Activated naive CD4-positive, alpha-beta T cell treated with anti-CD3 and anti-CD28 coated beads for 36 hours (primary cell): ENCODE results near the gene RNF14. TPM values are rescaled to one million over a fixed set of nuclear protein-coding genes. Genes with fewer than 3 reads are reported as not detected.
"Not testable (repeated sequence)": the region's sequence is repeated elsewhere in the genome, so short reads cannot be mapped to it uniquely, and the experiment has no call there.

Source experiments
- CTCF ChIA-PET: fragments of 350-600 bp; sonication (Branson Sonifier 250); formaldehyde crosslinking; loops from one replicate; lab custom pipeline; 2021; ENCODE audit warnings: antibody characterized with exemption; lab: Charles Lee
- DNase-seq: peaks from one replicate; pipeline ENCODE4 v3.0.0-alpha.2; 2020
- H3K27ac Mint-ChIP-seq: one replicate; pipeline ENCODE4 v1.8.0; 2021; ENCODE audit warnings: mild to moderate bottlenecking, mixed read lengths
- H3K27me3 Mint-ChIP-seq: one replicate; pipeline ENCODE4 v1.8.0; 2021; ENCODE audit warnings: low read depth, mixed read lengths
- H3K36me3 Mint-ChIP-seq: one replicate; pipeline ENCODE4 v1.8.0; 2021; ENCODE audit warnings: low read depth, mixed read lengths
- H3K4me1 Mint-ChIP-seq: one replicate; pipeline ENCODE4 v1.8.0; 2021; ENCODE audit warnings: low read depth, mixed read lengths
- H3K4me3 Mint-ChIP-seq: one replicate; pipeline ENCODE4 v1.8.0; 2021; ENCODE audit warnings: mild to moderate bottlenecking, moderate library complexity, mixed read lengths
- H3K9me3 Mint-ChIP-seq: one replicate; pipeline ENCODE4 v1.8.0; 2021; ENCODE audit warnings: mixed read lengths
- intact Hi-C: fragments of 100-400 bp; cut with micrococcal nuclease; formaldehyde crosslinking; loops from one replicate; pipeline ENCODE4 v1.15.1; 2023
- total RNA-seq, 2 experiments: library from RNA; stranded (reverse); gene quantifications; one replicate each; pipeline ENCODE4 v1.2.3, GENCODE V29; 2021

Gene RNF14
- total RNA-seq, 2 experiments from 2014 or later, result 29.8 to 35.6 TPM

DNA sequence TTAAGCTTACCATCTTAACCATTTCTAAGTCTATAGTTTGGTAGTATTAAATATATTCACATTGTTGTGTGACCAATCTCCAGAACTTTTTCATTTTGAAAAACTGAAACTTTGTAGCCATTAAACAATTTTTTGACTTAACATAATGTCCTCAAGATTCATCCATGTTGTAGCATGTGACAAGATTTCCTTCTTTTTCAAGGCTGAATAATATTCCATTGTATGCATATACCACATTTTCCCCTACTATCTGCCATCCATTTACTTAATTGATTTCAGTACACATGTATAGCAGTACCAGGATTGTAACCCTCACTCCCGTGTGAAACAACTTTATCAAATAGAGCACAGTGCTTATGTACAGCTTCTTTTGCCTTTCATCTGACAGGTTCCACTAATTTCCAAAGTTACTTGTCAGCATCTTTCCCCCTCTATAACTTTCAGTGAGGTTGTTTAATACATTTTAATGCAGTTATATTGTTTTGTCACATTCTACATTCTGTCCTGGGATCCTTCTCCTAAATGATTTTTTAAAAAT is 51.3 kb downstream of the RNF14 start:
- no peak for DNase-seq
- intact Hi-C loops, result no loop called here
- H3K36me3 Mint-ChIP-seq, result peaks cover 2% of the 10 kb centered on the region
- no peaks in the 10 kb centered on the region for H3K27me3 Mint-ChIP-seq
- no peak overlapping the region for H3K4me3 Mint-ChIP-seq
- CTCF ChIA-PET, result interaction anchor here (0.6 to 10.2 kb wide), 4 partner anchors 10 to 123 kb away, joined by 3 to 121 read pairs (median 4); partner anchors contain the start of gene NDFIP1
- peaks cover 52% of the 10 kb centered on the region for H3K4me1 Mint-ChIP-seq
- H3K27ac Mint-ChIP-seq, result no peak overlapping the region
- peaks cover 8% of the 10 kb centered on the region for H3K9me3 Mint-ChIP-seq

DNA sequence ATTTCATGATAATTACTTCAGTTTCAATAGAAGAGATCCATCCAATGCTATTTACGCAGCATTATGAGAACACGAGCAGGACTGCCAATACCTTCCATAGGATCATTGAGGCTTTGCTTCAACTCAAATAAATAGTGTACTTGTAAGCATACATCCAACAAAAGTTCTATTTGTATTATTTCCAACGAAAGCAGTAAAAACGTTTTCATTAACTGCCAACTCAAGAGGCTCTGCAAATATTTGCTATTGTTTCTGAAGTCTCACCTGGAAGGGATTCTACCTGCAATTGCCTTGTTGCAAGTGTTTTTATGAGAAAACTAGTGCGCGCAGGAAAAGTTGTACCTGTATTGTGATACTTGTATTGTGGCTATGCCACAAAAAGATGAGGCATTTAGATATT is 54.9 kb downstream of the RNF14 start:
- H3K9me3 Mint-ChIP-seq, result peaks cover 8% of the 10 kb centered on the region
- DNase-seq, result no peak
- CTCF ChIA-PET, result interaction anchor here (1.2 to 2.6 kb wide), 4 partner anchors 8 to 119 kb away, joined by 3 to 17 read pairs (median 6); no protein-coding TSS in a partner anchor
- no peak overlapping the region for H3K4me3 Mint-ChIP-seq
- H3K27ac Mint-ChIP-seq, result no peak overlapping the region
- H3K4me1 Mint-ChIP-seq, result peaks cover 24% of the 10 kb centered on the region
- H3K27me3 Mint-ChIP-seq, result no peaks in the 10 kb centered on the region
- intact Hi-C loops, result loop anchor here (2.0 kb wide), 2 partner anchors 71 to 85 kb away; partner anchors contain the start of gene NDFIP1
- H3K36me3 Mint-ChIP-seq, result peaks cover 2% of the 10 kb centered on the region

- Mint-ChIP-seq H3K4me1 (peaks cover 21% of the 10 kb centered on the region), H3K27ac (peak overlapping the region; percentile 99), H3K27me3 (no peaks in the 10 kb centered on the region), H3K9me3 (peaks cover 6% of the 10 kb centered on the region), H3K4me3 (peak overlapping the region; percentile 91), H3K36me3 (peaks cover 2% of the 10 kb centered on the region)
- peak; percentile 94 for DNase-seq
- intact Hi-C loops, result loop anchor here (1.0 to 2.0 kb wide), 3 partner anchors 9 to 84 kb away; partner anchors contain the start of gene NDFIP1
- CTCF ChIA-PET, result interaction anchor here (0.7 to 2.6 kb wide), 9 partner anchors 9 to 118 kb away, joined by 3 to 17 read pairs (median 3); no protein-coding TSS in a partner anchor
Measured at GRCh38 chr5:142024771-142025304, 55.9 kb downstream of the RNF14 start.

GRCh38 chr5:142025637-142026036 is 56.7 kb downstream of the RNF14 start:
- peaks cover 16% of the 10 kb centered on the region for H3K4me1 Mint-ChIP-seq
- H3K9me3 Mint-ChIP-seq, result no peaks in the 10 kb centered on the region
- no peaks in the 10 kb centered on the region for H3K27me3 Mint-ChIP-seq
- CTCF ChIA-PET, result interaction anchor here (0.8 to 2.6 kb wide), 7 partner anchors 10 to 117 kb away, joined by 3 to 17 read pairs (median 3); no protein-coding TSS in a partner anchor
- H3K27ac Mint-ChIP-seq, result peak overlapping the region; percentile 99
- intact Hi-C loops, result loop anchor here (1.0 to 2.0 kb wide), 3 partner anchors 9 to 83 kb away; partner anchors contain the start of gene NDFIP1
- DNase-seq, result no peak
- H3K4me3 Mint-ChIP-seq, result peak overlapping the region; percentile 91
- H3K36me3 Mint-ChIP-seq, result no peaks in the 10 kb centered on the region

GRCh38 chr5:142032150-142032549 is 63.2 kb downstream of the RNF14 start:
- H3K27me3 Mint-ChIP-seq, result no peaks in the 10 kb centered on the region
- no peaks in the 10 kb centered on the region for H3K36me3 Mint-ChIP-seq
- intact Hi-C loops, result no loop called here
- H3K9me3 Mint-ChIP-seq, result no peaks in the 10 kb centered on the region
- H3K4me3 Mint-ChIP-seq, result no peak overlapping the region
- CTCF ChIA-PET, result interaction anchor here (0.5 to 1.3 kb wide), 2 partner anchors 17 to 546 kb away, joined by 3 read pairs; no protein-coding TSS in a partner anchor
- no peak overlapping the region for H3K27ac Mint-ChIP-seq
- no peak for DNase-seq
- peaks cover 16% of the 10 kb centered on the region for H3K4me1 Mint-ChIP-seq

GRCh38 chr5:142032747-142033631 is 64.1 kb downstream of the RNF14 start:
- no peak overlapping the region for H3K27ac Mint-ChIP-seq

DNA sequence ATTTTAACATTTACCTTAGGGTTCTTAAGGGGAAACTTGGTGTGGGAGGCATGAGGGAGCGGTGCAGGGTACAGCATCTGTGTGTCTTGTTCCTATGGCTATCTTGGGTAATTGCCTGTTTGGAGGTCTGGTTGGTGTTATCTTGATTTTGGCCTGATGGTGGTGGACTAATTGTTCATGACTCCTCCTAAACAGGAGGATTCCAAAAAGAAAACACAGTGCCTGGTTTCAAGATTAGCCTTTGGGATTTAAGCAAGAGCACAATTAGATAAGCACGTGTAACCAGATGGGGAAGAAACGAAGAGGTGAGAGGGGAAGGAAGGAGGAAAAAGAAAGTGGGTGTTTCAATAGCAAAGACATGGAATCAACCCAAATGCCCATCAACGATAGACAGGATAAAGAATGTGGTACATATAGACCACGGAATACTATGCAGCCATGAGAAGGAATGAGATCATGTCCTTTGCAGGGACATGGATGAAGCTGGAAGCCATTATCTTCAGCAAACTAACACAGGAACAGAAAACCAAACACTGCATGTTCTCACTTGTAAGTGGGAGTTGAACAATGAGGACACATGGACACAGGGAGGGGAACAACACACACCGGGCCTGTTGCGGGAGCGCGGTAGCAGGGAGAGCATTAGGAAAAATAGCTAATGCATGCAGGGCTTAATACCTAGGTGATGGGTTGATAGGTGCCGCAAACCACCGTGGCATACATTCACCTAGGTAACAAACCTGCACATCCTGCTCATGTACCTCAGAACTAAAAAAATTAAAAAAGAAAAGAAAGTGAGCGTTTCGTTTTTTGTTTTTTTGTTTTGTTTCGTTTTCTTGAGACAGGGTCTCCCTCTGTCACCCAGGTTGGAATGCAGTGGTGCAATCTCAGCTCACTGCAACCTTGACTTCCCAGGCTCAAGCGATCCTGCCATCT is 65.0 kb downstream of the RNF14 start:
- H3K27me3 Mint-ChIP-seq, H3K9me3 Mint-ChIP-seq, H3K27ac Mint-ChIP-seq, H3K4me3 Mint-ChIP-seq, H3K36me3 Mint-ChIP-seq, DNase-seq: not testable (repeated sequence)
- intact Hi-C loops, result loop anchor here (2.0 kb wide), 1 partner anchor 19 kb away; no protein-coding TSS in a partner anchor
- CTCF ChIA-PET, result interaction anchor here (0.6 to 2.0 kb wide), 6 partner anchors 12 to 24 kb away, joined by 3 to 5 read pairs (median 4); no protein-coding TSS in a partner anchor
- H3K4me1 Mint-ChIP-seq, result peaks cover 19% of the 10 kb centered on the region

More at GRCh38 chr5:142032747-142033631, 64.1 kb downstream of the RNF14 start:
- Mint-ChIP-seq H3K9me3 (no peaks in the 10 kb centered on the region), H3K36me3 (no peaks in the 10 kb centered on the region), H3K4me3 (no peak overlapping the region), H3K27me3 (no peaks in the 10 kb centered on the region), H3K4me1 (peaks cover 16% of the 10 kb centered on the region)
- intact Hi-C loops, result no loop called here
- no peak for DNase-seq
- CTCF ChIA-PET, result interaction anchor here (0.6 to 1.3 kb wide), 3 partner anchors 14 to 23 kb away, joined by 3 to 5 read pairs (median 4); no protein-coding TSS in a partner anchor

- Mint-ChIP-seq H3K36me3 (no peaks in the 10 kb centered on the region), H3K9me3 (no peaks in the 10 kb centered on the region), H3K27ac (no peak overlapping the region), H3K4me3 (no peak overlapping the region), H3K27me3 (no peaks in the 10 kb centered on the region), H3K4me1 (peaks cover 19% of the 10 kb centered on the region)
- CTCF ChIA-PET, result interaction anchor here (1.1 to 2.0 kb wide), 4 partner anchors 11 to 94 kb away, joined by 3 to 5 read pairs (median 4); no protein-coding TSS in a partner anchor
- intact Hi-C loops, result loop anchor here (2.0 kb wide), 1 partner anchor 18 kb away; no protein-coding TSS in a partner anchor
- DNase-seq, result no peak
Measured at GRCh38 chr5:142034994-142035393, 66.1 kb downstream of the RNF14 start.

DNA sequence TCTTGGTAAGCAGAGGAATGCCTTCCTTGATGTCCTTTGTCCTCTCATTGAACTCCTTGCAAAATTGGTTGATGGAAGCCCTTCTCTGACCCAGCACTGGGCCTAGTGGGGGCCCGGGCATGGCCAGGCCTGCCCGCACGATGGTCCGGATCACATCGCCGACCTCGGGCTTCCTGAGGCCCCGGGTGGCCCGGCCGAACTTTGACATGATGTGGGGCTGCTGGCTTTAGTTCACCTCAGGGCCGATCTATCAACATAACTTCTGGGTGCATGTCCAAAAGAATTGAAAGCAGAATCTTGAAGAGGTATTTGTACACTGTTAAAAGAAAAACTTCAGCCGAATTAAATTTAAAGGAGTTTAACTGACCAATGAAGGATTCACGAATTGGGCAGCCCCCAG is 68.0 kb downstream of the RNF14 start:
- CTCF ChIA-PET, result interaction anchor here (0.6 kb wide), 1 partner anchor 30 kb away, joined by 3 read pairs; no protein-coding TSS in a partner anchor
- Mint-ChIP-seq H3K36me3 (no peaks in the 10 kb centered on the region), H3K4me1 (peaks cover 19% of the 10 kb centered on the region), H3K27ac (no peak overlapping the region), H3K4me3 (no peak overlapping the region), H3K9me3 (no peaks in the 10 kb centered on the region), H3K27me3 (no peaks in the 10 kb centered on the region)
- intact Hi-C loops, result no loop called here
- DNase-seq, result no peak

- peaks cover 19% of the 10 kb centered on the region for H3K4me1 Mint-ChIP-seq
- H3K27ac Mint-ChIP-seq, CTCF ChIA-PET, H3K36me3 Mint-ChIP-seq, H3K27me3 Mint-ChIP-seq, H3K4me3 Mint-ChIP-seq, H3K9me3 Mint-ChIP-seq, intact Hi-C loops, DNase-seq: not testable (repeated sequence)
Measured at GRCh38 chr5:142037599-142037998, 68.7 kb downstream of the RNF14 start.

DNA sequence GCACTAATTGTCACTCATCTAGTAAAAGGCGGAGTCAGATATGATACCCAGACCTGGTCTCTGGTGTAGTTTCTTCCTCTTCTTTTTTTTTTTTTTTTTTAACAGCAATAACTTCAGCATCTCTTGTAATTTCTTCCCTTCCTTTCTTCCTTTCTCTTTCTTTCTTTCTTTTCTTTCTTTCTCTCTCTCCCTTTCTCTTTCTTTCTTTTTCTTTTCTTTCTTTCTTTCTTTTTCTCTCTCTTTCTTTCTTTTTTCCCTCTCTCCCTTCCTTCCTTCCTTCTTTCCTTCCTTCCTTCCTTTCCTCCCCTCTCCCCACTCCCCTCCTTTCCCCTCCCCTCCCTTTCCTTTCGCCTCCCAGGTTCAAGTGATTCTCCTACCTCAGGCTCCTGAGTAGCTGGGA is 69.8 kb downstream of the RNF14 start:
- intact Hi-C loops, result no loop called here
- no peak for DNase-seq
- no peak overlapping the region for H3K4me3 Mint-ChIP-seq
- no peaks in the 10 kb centered on the region for H3K9me3 Mint-ChIP-seq
- no peaks in the 10 kb centered on the region for H3K27me3 Mint-ChIP-seq
- no peaks in the 10 kb centered on the region for H3K36me3 Mint-ChIP-seq
- CTCF ChIA-PET, result no interaction called here
- H3K4me1 Mint-ChIP-seq, result peaks cover 17% of the 10 kb centered on the region
- H3K27ac Mint-ChIP-seq, result no peak overlapping the region
